Measurements from ENCODE around the gene PASK.
"Not testable (repeated sequence)": the region's sequence is repeated elsewhere in the genome, so short reads cannot be mapped to it uniquely, and the experiment has no call there.

PASK gene

GRCh38 chr2:241148891-241149674 is at the start of gene PASK:
Gene PASK, minus strand, starts transcription at chr2:241149472. Its CDS starts 6,440 bp downstream, at chr2:241143032.
- peak; percentile 88 for DNase-seq (ENCODE audit: low read depth)

DNA sequence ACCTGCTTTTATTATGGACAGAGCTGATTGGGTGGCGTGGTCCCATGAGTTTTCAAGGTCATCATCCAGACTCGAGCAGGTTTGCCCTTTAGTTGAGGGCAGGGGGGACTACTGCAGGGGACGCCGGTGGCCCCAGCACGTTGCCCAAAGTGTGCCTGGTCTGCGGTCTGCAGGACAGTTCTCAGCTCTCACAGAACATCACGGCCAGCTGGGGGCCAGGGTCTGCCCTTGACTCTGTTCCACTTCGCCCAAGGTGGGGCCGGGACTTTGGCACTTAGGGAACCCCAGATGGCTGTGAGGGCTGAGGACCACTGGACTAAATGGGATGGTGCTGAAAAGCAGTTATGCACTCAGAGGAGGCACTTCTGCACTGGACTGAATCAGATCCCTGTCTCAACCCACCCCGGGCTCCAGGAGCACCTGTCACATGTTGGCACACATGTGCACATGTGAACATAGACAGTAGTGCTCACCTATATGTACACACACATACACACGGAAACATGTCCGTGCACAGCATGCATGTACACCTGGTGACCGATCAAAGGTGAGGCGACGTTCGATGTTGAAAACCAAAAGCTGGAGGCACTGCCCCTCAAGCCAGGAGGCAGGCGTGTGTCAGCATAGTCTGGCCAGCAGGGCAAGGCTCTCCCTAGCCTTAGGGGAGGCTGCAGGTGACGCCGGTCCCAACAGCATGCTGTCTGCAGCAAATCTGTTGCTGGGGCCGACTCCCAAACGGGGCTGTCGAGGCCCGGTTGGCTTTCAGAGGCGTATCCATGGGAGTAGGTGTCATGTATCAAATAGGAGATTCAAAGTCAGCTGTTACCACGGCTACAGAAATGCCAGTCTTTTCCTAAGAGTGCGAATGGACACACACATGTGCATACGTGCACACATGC is 49.4 kb upstream of the PASK start:
- DNase-seq (ENCODE audit: low read depth): no peak

GRCh38 chr2:241197947-241198346 is 48.7 kb upstream of the PASK start:
- no peak for DNase-seq (ENCODE audit: low read depth)

- DNase-seq (ENCODE audit: low read depth): not testable (repeated sequence)
Measured at GRCh38 chr2:241197246-241197645, 48.0 kb upstream of the PASK start.

- DNase-seq (ENCODE audit: low read depth): no peak
Measured at GRCh38 chr2:241195506-241196130, 46.3 kb upstream of the PASK start.

GRCh38 chr2:241194811-241195210 is 45.5 kb upstream of the PASK start:
- DNase-seq (ENCODE audit: low read depth): no peak

GRCh38 chr2:241193271-241193670 is 44.0 kb upstream of the PASK start:
- DNase-seq (ENCODE audit: low read depth): no peak

GRCh38 chr2:241191081-241191480 is 41.8 kb upstream of the PASK start:
- no peak for DNase-seq (ENCODE audit: low read depth)

- no peak for DNase-seq (ENCODE audit: low read depth)
Measured at GRCh38 chr2:241190291-241190981, 41.2 kb upstream of the PASK start.

DNA sequence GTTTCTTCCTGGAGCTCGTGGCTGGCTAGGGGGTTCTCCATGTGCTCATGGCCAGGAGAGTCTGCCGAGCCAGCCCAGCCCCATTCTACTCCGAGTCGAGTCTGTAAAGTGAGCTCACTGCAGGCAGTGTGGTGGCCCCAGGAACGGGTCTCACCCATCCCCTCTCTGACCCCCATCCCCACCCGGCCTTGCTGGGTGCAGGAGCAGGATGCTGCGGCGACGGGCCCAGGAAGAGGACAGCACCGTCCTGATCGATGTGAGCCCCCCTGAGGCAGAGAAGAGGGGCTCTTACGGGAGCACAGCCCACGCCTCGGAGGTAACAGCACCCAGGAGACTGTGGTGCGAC is 40.6 kb upstream of the PASK start:
- no peak for DNase-seq (ENCODE audit: low read depth)

- no peak for DNase-seq (ENCODE audit: low read depth)
Measured at GRCh38 chr2:241189093-241189855, 40.0 kb upstream of the PASK start.

DNA sequence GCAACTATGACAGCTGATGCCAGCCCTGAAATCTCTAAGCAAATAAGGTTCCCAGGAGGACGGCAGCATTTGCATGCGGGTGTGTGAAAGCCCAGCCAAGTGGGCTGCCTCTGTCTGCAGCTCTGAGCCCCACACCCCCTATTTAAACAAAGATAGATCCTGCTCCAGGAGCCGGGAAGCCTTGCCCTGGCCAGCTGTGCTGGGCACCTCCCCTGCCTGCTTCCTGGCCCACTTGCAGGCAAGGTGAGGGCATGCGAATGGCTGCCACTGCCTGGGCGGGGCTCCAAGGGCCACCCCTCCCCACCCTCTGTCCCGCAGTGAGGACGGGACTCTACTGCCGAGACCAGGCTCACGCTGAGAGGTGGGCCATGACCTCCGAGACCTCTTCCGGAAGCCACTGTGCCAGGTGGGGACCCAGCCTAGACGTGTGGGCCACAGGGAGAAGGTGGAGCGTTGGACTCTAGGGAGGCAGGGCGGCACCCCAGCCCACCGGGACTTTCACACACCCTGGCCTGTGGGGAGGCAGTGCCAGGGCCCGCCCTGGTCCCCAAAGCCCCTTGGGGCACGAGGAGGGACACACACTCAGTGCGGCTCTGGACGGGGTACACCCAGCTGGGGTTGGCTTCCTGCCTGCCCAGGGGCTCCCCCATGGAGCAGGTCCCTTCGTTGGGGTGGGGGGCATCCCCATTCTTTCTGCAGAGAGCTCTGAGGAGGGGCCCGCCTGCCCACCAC is 39.3 kb upstream of the PASK start, which contains the start of gene ANO7:
Gene ANO7 (plus strand): TSS at position 317 of the 732 bp plus-strand sequence. CDS start 1,387 bp downstream, outside the sequence.
- DNase-seq (ENCODE audit: low read depth): no peak

DNA sequence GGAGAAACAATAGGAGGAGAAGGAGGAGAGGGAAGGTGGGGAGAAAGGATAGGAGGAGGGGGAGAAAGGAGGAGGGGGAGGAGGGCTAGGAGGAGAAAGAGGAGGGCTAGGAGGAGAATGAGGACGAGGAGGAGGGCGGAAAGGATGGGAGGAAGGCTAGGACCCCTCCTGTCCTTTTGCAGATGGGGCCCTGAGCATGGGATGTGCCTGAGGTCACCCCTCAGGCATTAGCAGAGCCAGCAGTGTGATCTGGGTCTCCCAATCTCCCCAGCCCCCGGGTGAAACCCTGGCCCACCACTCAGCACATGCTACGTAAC is 38.6 kb upstream of the PASK start:
- no peak for DNase-seq (ENCODE audit: low read depth)

- no peak for DNase-seq (ENCODE audit: low read depth)
Measured at GRCh38 chr2:241187101-241187917, 38.0 kb upstream of the PASK start.

DNA sequence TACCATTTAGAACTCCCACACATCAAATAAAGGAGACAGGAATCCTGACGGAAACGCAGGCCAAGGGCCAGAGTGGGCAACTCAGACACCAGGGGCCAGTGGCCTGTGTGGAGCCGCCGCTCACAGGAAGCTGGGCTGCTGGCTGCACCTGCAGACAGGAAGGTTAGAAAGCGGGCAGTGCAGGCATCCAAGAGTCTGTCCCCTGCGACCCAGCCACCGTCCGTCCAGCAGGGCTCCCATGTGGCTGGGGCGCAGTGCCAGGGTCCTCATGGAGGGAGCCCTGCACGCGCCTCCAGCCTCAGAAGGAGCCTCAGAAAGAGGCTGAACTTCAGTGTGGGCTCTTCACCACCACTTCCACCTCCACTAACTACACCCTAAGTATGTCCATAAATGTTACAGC is 36.7 kb upstream of the PASK start:
- no peak for DNase-seq (ENCODE audit: low read depth)

- no peak for DNase-seq (ENCODE audit: low read depth)
Measured at GRCh38 chr2:241184901-241185300, 35.6 kb upstream of the PASK start.

DNA sequence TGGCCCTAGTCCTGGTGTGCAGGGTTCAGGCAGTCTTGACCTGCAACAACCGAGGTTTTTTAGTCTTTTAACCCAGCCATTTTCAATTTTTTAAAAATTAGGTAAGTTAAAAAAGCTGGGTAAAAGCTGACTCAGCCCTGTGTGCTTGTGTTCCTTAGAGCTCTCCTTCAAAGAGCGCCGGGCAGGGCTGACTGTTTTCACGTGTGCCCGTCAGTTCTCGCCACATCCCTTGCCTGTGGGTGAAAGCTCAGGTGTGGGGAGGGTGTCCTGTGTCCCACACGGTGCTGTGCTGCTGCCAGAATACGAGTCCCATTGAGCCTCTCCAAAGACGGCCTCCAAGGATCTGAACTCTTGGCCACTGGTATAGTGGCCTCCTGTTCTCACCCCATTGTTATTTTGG is 33.9 kb upstream of the PASK start:
- DNase-seq (ENCODE audit: low read depth): no peak

DNA sequence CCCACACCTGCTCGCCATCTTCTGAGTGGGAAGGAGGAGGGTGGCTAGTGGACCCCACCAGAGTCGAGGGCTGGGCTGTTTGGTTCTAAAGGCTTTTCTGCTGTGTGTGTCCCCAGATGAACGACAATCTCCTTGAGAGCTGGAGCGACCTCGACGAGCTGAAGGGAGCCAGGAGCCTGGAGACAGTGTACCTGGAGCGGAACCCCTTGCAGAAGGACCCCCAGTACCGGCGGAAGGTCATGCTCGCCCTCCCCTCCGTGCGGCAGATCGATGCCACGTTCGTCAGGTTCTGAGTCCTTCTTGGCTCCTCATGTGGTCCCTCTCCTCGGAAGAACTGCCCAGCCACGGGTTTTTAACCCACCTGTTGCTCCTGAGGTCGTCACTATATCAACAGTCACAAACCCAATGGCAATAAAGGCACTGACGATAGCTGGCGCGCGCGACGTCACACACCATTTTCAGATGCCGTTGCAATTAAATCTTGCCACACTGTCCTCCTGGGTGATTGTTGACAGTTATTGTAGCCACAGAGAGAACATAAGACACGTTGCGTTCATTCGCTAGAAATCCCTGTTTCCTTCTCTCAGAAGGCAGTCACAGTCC is 33.4 kb upstream of the PASK start:
- no peak for DNase-seq (ENCODE audit: low read depth)

GRCh38 chr2:241182126-241182525 is 32.9 kb upstream of the PASK start:
- DNase-seq (ENCODE audit: low read depth): no peak
